ENCODE data around the gene CCDC12. TPM values are rescaled to one million over a fixed set of nuclear protein-coding genes. Genes with fewer than 3 reads are reported as not detected.

CCDC12 gene
- total RNA-seq, 4 donors from 2014 or later, result 56.1 to 86.8 (median 81.6) TPM

DNA sequence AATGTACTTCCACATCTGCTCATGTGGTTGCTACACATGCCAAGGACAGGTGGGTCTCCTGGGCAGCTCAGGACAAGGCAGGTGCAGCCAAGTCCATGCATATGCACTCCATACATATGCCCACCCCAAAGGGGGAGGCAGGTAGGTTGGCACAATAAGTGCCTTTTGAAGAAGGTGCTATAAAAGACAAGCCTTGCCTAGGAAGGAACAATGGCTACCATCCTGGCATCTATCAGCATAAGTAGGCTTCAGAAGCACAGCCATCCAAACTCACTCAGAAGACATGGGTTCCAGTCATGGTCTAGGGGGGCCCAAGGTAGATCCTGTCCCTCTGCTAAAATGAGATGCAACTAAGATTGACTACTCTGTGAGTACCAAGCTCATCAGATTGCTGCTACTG lies 37.5 kb upstream of the CCDC12 start:
- DNase-seq (ENCODE audit: low spot score in 2 of 2), result no peak
- Histone ChIP-seq H3K27ac (no peak overlapping the region), H3K4me1 (peaks cover 16% of the 10 kb centered on the region), H3K9me3 (no peaks in the 10 kb centered on the region), H3K36me3 (peaks cover 53% of the 10 kb centered on the region), H3K4me3 (no peak overlapping the region), H3K27me3 (no peaks in the 10 kb centered on the region)
- TF ChIP-seq EP300 (IDR thresholded peaks at IDR 0.05) (no peak), POLR2AphosphoS5 (IDR thresholded peaks at IDR 0.05) (no peak), CTCF (IDR thresholded peaks at IDR 0.05) (no peak), POLR2A (IDR thresholded peaks at IDR 0.05) (no peak)

DNA sequence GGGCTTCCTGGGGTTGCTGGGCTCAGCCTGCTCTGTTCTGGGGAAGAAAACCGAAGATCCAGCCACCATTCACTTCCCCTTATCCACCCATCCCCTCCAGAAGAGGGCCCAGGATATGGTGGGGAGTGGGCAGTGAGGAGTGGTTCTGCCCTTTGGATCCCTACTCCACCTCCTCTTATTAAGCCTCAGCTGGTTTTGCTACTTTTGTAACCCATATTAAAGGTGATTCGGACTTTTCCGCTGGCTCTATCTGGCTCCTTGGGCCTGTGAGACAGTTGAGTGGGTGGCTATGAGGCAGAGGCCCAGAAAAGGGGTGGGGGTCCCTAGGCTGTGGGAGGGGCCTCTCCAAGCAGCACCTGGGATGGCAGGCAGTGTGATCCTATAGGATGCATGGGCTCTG lies 36.7 kb upstream of the CCDC12 start:
- H3K36me3 ChIP-seq, result peaks cover 46% of the 10 kb centered on the region
- TF ChIP-seq EP300 (IDR thresholded peaks at IDR 0.05), result no peak
- no peak for TF ChIP-seq POLR2A (IDR thresholded peaks at IDR 0.05)
- WGBS, result 90% methylated on average over 3 of the region's 3 CpGs
- DNase-seq (ENCODE audit: low spot score in 2 of 2), result no peak
- H3K27me3 ChIP-seq, result no peaks in the 10 kb centered on the region
- H3K4me3 ChIP-seq, result no peak overlapping the region
- H3K27ac ChIP-seq, result no peak overlapping the region
- H3K4me1 ChIP-seq, result peaks cover 21% of the 10 kb centered on the region
- no peaks in the 10 kb centered on the region for H3K9me3 ChIP-seq

GRCh38 chr3:47012342-47013230 lies 36.0 kb upstream of the CCDC12 start:
- peaks cover 46% of the 10 kb centered on the region for H3K36me3 ChIP-seq
- WGBS, result 89% methylated on average over 9 of the region's 10 CpGs
- peaks cover 18% of the 10 kb centered on the region for H3K4me1 ChIP-seq
- no peak for DNase-seq (ENCODE audit: low spot score in 2 of 2)
- no peaks in the 10 kb centered on the region for H3K9me3 ChIP-seq
- no peak overlapping the region for H3K27ac ChIP-seq
- TF ChIP-seq CTCF (IDR thresholded peaks at IDR 0.05) (no peak), EP300 (IDR thresholded peaks at IDR 0.05) (no peak), POLR2AphosphoS5 (IDR thresholded peaks at IDR 0.05) (no peak), POLR2A (IDR thresholded peaks at IDR 0.05) (no peak)
- no peaks in the 10 kb centered on the region for H3K27me3 ChIP-seq
- H3K4me3 ChIP-seq, result no peak overlapping the region

- Histone ChIP-seq H3K27me3 (no peaks in the 10 kb centered on the region), H3K36me3 (peaks cover 46% of the 10 kb centered on the region), H3K9me3 (no peaks in the 10 kb centered on the region), H3K4me1 (peaks cover 18% of the 10 kb centered on the region), H3K4me3 (no peak overlapping the region), H3K27ac (no peak overlapping the region)
- TF ChIP-seq POLR2A (IDR thresholded peaks at IDR 0.05), result no peak
- TF ChIP-seq CTCF (IDR thresholded peaks at IDR 0.05), result no peak
- 58% methylated on average over 6 of the region's 6 CpGs for WGBS
- DNase-seq (ENCODE audit: low spot score in 2 of 2), result no peak
Measured at GRCh38 chr3:47011371-47011770, 34.8 kb upstream of the CCDC12 start.

GRCh38 chr3:47010910-47011309 lies 34.4 kb upstream of the CCDC12 start:
- Histone ChIP-seq H3K36me3 (peaks cover 46% of the 10 kb centered on the region), H3K9me3 (no peaks in the 10 kb centered on the region), H3K4me1 (peaks cover 18% of the 10 kb centered on the region), H3K27ac (no peak overlapping the region), H3K4me3 (no peak overlapping the region), H3K27me3 (no peaks in the 10 kb centered on the region)
- 79% methylated on average over 5 of the region's 5 CpGs for WGBS
- TF ChIP-seq POLR2A (IDR thresholded peaks at IDR 0.05) (no peak), POLR2AphosphoS5 (IDR thresholded peaks at IDR 0.05) (no peak), EP300 (IDR thresholded peaks at IDR 0.05) (no peak), CTCF (IDR thresholded peaks at IDR 0.05) (no peak)
- DNase-seq (ENCODE audit: low spot score in 2 of 2), result no peak

Data from suprapubic skin (tissue), 4 donors.